Panc1 (cell line): ENCODE data around the gene AGAP1. TPM values are rescaled to one million over a fixed set of nuclear protein-coding genes. Genes with fewer than 3 reads are reported as not detected.

Source experiments
- ATAC-seq: fragments of 200-7000 bp; cut with Tn5 transposase; 2 replicates; pipeline ENCODE4 v1.9.1; 2020; ENCODE audit warnings: mild to moderate bottlenecking, moderate library complexity
- BruUV-seq: library from RNA; stranded (reverse); fragments of 400-500 nt; replicated peaks from 2 replicates; lab custom pipeline; 2021; lab: Mats Ljungman, UMichigan
- CTCF ChIA-PET: fragments of 300-600 bp; sonication (Branson Sonifier 250); formaldehyde crosslinking; loops from one replicate; lab custom pipeline; 2022; ENCODE audit warnings: antibody characterized with exemption; lab: Charles Lee
- POLR2A ChIA-PET: fragments of 300-600 bp; sonication (Branson Sonifier 250); formaldehyde crosslinking; loops from one replicate; lab custom pipeline; 2022; ENCODE audit warnings: antibody characterized with exemption; lab: Charles Lee
- DNase-seq: peaks from one replicate; pipeline ENCODE4 v3.0.0-alpha.2; 2010; ENCODE audit warnings: low read depth, low spot score
- H3K27ac ChIP-seq: 2 replicates; pipeline ENCODE4 v1.5.1; 2011; ENCODE audit warnings: mild to moderate bottlenecking, low read length, inconsistent platforms
- H3K27me3 ChIP-seq: fragments of 200-500 bp; sonication (Bioruptor generic); 2 replicates; pipeline ENCODE4 v1.6.0; 2014; ENCODE audit warnings: low read length, inconsistent platforms; ENCODE audit not compliant: control insufficient read depth, insufficient read depth
- H3K36me3 ChIP-seq: fragments of 200-500 bp; sonication (Bioruptor generic); 2 replicates; pipeline ENCODE4 v1.5.1; 2014; ENCODE audit warnings: inconsistent platforms, mild to moderate bottlenecking, low read length, moderate library complexity; ENCODE audit not compliant: control insufficient read depth, insufficient read depth
- H3K4me1 ChIP-seq: 2 replicates; pipeline ENCODE4 v1.5.1; 2011; ENCODE audit warnings: inconsistent platforms, mild to moderate bottlenecking, low read length, moderate library complexity; ENCODE audit not compliant: control insufficient read depth, insufficient read depth
- H3K4me3 ChIP-seq, 2 experiments: 2 replicates each; pipeline ENCODE4 v1.5.1; 2011 to 2012; ENCODE audit warnings: low read depth in 2 of 2, low read length in 2 of 2, mild to moderate bottlenecking in 2 of 2, inconsistent platforms in 1 of 2, moderate library complexity in 1 of 2
- H3K9me3 ChIP-seq: fragments of 200-500 bp; sonication (Bioruptor generic); 2 replicates; pipeline ENCODE4 v1.5.1; 2014; ENCODE audit warnings: low read depth, mild to moderate bottlenecking, inconsistent platforms, low read length, moderate library complexity; ENCODE audit not compliant: control insufficient read depth, insufficient read depth
- POLR2AphosphoS5 ChIP-seq: IDR thresholded peaks from 2 replicates; pipeline ENCODE4 v1.6.1; 2012; ENCODE audit warnings: mild to moderate bottlenecking, low read depth, low read length, moderate library complexity
- SIN3A ChIP-seq: IDR thresholded peaks from 2 replicates; pipeline ENCODE4 v1.6.1; 2012; ENCODE audit warnings: low read depth, mild to moderate bottlenecking, low read length, moderate library complexity, borderline replicate concordance; ENCODE audit not compliant: insufficient read depth
- TCF7L2 ChIP-seq: IDR thresholded peaks from 2 replicates; pipeline ENCODE4 v1.6.1; 2011; ENCODE audit warnings: mild to moderate bottlenecking, low read depth, low read length, inconsistent platforms
- in situ Hi-C: cut with HindIII; loops from 2 replicates; pipeline ENCODE4 v1.10.0; 2016; ENCODE audit warnings: low sequenced_read_pairs, low pct_unique_long_range_greater_than_20kb
- intact Hi-C: fragments of 100-400 bp; cut with micrococcal nuclease; formaldehyde crosslinking; loops from one replicate; pipeline ENCODE4 v1.10.0; 2022; ENCODE audit not compliant: unreplicated experiment
- total RNA-seq: library from RNA; stranded (reverse); gene quantifications from one replicate; pipeline ENCODE4 v1.2.1, GENCODE V29; 2021; ENCODE audit not compliant: unreplicated experiment
- TF ChIP-seq, protein P1 (sequence below): fragments of 450-650 bp; IDR thresholded peaks from 2 replicates; pipeline ENCODE4 v1.5.1; 2017; ENCODE audit warnings: mild to moderate bottlenecking
- TF ChIP-seq, protein P2 (sequence below), 2 experiments: IDR thresholded peaks; 2 replicates each; pipeline ENCODE4 v1.6.1; 2011 to 2012; ENCODE audit warnings: low read depth in 2 of 2, control low read depth in 1 of 2, low read length in 1 of 2, mild to moderate bottlenecking in 1 of 2, moderate library complexity in 1 of 2; ENCODE audit not compliant: insufficient read depth in 1 of 2

The AGAP1 gene
- total RNA-seq, 1 experiment from 2014 or later, result 38.9 TPM

DNA sequence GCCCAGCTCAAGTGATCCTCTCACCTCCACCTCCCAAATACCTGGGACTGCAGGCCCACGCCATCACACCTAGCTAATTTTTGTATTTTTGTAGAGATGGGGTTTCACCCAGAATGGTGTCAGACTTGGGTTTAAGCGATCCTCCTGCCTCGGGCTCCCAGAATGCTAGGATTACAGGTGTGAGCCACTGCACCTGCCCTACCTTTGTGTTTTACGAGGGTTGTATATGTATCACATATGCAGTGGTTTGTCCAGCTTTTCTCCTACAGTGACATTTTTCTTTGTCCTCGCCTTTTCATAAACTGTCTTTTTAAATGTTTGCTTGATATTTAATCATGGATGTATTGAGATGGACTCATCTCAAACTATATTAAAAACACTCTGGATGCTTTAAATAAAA, 38.5 kb downstream of the AGAP1 start:
- ATAC-seq (no peak), DNase-seq (no peak)
- Histone ChIP-seq H3K27ac (no peak overlapping the region), H3K4me1 (no peaks in the 10 kb centered on the region), H3K9me3 (no peaks in the 10 kb centered on the region), H3K4me3 (no peak overlapping the region), H3K36me3 (no peaks in the 10 kb centered on the region), H3K27me3 (no peaks in the 10 kb centered on the region)
- ChIA-PET POLR2A (no interaction called here), CTCF (no interaction called here)
- TF ChIP-seq, protein P1, sequence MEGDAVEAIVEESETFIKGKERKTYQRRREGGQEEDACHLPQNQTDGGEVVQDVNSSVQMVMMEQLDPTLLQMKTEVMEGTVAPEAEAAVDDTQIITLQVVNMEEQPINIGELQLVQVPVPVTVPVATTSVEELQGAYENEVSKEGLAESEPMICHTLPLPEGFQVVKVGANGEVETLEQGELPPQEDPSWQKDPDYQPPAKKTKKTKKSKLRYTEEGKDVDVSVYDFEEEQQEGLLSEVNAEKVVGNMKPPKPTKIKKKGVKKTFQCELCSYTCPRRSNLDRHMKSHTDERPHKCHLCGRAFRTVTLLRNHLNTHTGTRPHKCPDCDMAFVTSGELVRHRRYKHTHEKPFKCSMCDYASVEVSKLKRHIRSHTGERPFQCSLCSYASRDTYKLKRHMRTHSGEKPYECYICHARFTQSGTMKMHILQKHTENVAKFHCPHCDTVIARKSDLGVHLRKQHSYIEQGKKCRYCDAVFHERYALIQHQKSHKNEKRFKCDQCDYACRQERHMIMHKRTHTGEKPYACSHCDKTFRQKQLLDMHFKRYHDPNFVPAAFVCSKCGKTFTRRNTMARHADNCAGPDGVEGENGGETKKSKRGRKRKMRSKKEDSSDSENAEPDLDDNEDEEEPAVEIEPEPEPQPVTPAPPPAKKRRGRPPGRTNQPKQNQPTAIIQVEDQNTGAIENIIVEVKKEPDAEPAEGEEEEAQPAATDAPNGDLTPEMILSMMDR, result no peak
- TF ChIP-seq, protein P2, sequence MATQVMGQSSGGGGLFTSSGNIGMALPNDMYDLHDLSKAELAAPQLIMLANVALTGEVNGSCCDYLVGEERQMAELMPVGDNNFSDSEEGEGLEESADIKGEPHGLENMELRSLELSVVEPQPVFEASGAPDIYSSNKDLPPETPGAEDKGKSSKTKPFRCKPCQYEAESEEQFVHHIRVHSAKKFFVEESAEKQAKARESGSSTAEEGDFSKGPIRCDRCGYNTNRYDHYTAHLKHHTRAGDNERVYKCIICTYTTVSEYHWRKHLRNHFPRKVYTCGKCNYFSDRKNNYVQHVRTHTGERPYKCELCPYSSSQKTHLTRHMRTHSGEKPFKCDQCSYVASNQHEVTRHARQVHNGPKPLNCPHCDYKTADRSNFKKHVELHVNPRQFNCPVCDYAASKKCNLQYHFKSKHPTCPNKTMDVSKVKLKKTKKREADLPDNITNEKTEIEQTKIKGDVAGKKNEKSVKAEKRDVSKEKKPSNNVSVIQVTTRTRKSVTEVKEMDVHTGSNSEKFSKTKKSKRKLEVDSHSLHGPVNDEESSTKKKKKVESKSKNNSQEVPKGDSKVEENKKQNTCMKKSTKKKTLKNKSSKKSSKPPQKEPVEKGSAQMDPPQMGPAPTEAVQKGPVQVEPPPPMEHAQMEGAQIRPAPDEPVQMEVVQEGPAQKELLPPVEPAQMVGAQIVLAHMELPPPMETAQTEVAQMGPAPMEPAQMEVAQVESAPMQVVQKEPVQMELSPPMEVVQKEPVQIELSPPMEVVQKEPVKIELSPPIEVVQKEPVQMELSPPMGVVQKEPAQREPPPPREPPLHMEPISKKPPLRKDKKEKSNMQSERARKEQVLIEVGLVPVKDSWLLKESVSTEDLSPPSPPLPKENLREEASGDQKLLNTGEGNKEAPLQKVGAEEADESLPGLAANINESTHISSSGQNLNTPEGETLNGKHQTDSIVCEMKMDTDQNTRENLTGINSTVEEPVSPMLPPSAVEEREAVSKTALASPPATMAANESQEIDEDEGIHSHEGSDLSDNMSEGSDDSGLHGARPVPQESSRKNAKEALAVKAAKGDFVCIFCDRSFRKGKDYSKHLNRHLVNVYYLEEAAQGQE (IDR thresholded peaks at IDR 0.05; ENCODE audit: insufficient read depth in 1 of 2, low read depth in 2 of 2, low read length in 1 of 2), result no peak
- TF ChIP-seq TCF7L2, result no peak
- TF ChIP-seq SIN3A, result no peak
- no peak for TF ChIP-seq POLR2AphosphoS5
- in situ Hi-C loops, result no loop called here
- no TSS peak for BruUV-seq
- intact Hi-C loops, result no loop called here

DNA sequence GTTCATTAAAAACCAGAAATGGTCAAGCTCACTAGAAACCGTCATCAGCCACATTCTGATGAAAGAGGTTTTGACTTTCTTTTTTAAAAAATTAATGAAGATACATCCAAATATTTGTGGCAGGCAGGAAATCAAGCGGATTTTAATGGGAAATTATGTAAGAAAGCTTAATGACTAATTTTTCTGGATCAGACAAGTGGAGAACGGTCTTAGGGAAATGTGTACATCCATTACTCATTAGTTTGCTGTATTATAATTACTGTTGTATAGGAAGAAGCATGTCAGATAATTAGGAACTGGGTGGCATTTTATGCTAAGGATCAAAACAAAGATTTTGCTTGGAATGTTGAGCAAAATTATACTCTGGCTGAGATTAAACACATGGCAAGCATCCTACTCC, 39.4 kb downstream of the AGAP1 start:
- intact Hi-C loops, result no loop called here
- POLR2A ChIA-PET, result no interaction called here
- CTCF ChIA-PET, result no interaction called here

More for the DNA sequence above, 39.4 kb downstream of the AGAP1 start:
- no peak for TF ChIP-seq SIN3A
- TF ChIP-seq, protein P1, result no peak
- TF ChIP-seq TCF7L2, result no peak
- no peak for TF ChIP-seq POLR2AphosphoS5
- TF ChIP-seq, protein P2 (IDR thresholded peaks at IDR 0.05; ENCODE audit: insufficient read depth in 1 of 2, low read depth in 2 of 2, low read length in 1 of 2), result no peak
- H3K4me3 ChIP-seq, result no peak overlapping the region
- in situ Hi-C loops, result no loop called here
- BruUV-seq, result no TSS peak
- H3K36me3 ChIP-seq, result no peaks in the 10 kb centered on the region
- no peaks in the 10 kb centered on the region for H3K9me3 ChIP-seq
- no peak for ATAC-seq
- H3K4me1 ChIP-seq, result no peaks in the 10 kb centered on the region
- no peak overlapping the region for H3K27ac ChIP-seq
- H3K27me3 ChIP-seq, result no peaks in the 10 kb centered on the region
- no peak for DNase-seq
